DLD1 (cell line): Measurements from ENCODE around the gene OR10G3.

Experiments used
- in situ Hi-C: cut with HindIII; loops from 2 replicates; pipeline ENCODE4 v1.10.0; 2017; ENCODE audit warnings: low sequenced_read_pairs

OR10G3 gene

GRCh38 chr14:21536418-21537089 lies 43.3 kb downstream of the OR10G3 start:
- in situ Hi-C loops = no loop called here

GRCh38 chr14:21535545-21536417 lies 44.1 kb downstream of the OR10G3 start:
- in situ Hi-C loops = no loop called here

GRCh38 chr14:21534576-21534975 lies 45.3 kb downstream of the OR10G3 start:
- in situ Hi-C loops = no loop called here

GRCh38 chr14:21533294-21533693 lies 46.6 kb downstream of the OR10G3 start:
- in situ Hi-C loops = no loop called here

- in situ Hi-C loops = no loop called here
Observed at GRCh38 chr14:21529515-21529914, 50.4 kb downstream of the OR10G3 start.

- in situ Hi-C loops = no loop called here
Observed at GRCh38 chr14:21528381-21529348, 51.2 kb downstream of the OR10G3 start.

- in situ Hi-C loops = no loop called here
Observed at GRCh38 chr14:21527318-21527679, 52.6 kb downstream of the OR10G3 start.

- in situ Hi-C loops = no loop called here
Observed at GRCh38 chr14:21526672-21527317, 53.1 kb downstream of the OR10G3 start.

- in situ Hi-C loops = no loop called here
Observed at GRCh38 chr14:21525962-21526671, 53.8 kb downstream of the OR10G3 start, which contains the start of gene SALL2. TSS of gene SALL2 (minus strand) at chr14:21526346. CDS start at chr14:21526127, 219 bp downstream.

GRCh38 chr14:21525571-21525961 lies 54.3 kb downstream of the OR10G3 start:
- in situ Hi-C loops = no loop called here

- in situ Hi-C loops = no loop called here
Observed at GRCh38 chr14:21524575-21525490, 55.0 kb downstream of the OR10G3 start.

- in situ Hi-C loops = no loop called here
Observed at GRCh38 chr14:21523203-21523602, 56.7 kb downstream of the OR10G3 start.

- in situ Hi-C loops = no loop called here
Observed at GRCh38 chr14:21521501-21521900, 58.4 kb downstream of the OR10G3 start.

- in situ Hi-C loops = no loop called here
Observed at GRCh38 chr14:21520767-21521166, 59.1 kb downstream of the OR10G3 start.

- in situ Hi-C loops = no loop called here
Observed at GRCh38 chr14:21518725-21519124, 61.2 kb downstream of the OR10G3 start.
